Measurements from ENCODE around the gene CNNM2.

- TF ChIP-seq EZH2phosphoT487 (IDR thresholded peaks at IDR 0.05; ENCODE audit: insufficient read depth, low read depth) (no peak), EZH2 (IDR thresholded peaks at IDR 0.05; ENCODE audit: insufficient read depth, poor library complexity, severe bottlenecking) (no peak)
Measured at GRCh38 chr10:103077491-103078308, 159.6 kb downstream of the CNNM2 start.
